Liver (tissue), 9 donors: ENCODE data around the gene NGFR. TPM values are rescaled to one million over a fixed set of nuclear protein-coding genes. Genes with fewer than 3 reads are reported as not detected.

ENCODE experiments used
- DNase-seq: peaks from one replicate; pipeline ENCODE4 v3.0.0-alpha.2; 2017; ENCODE audit warnings: low spot score
- H3K27ac ChIP-seq, 2 donors: one replicate each; pipeline ENCODE4 v1.7.0; 2013; ENCODE audit warnings: inconsistent platforms in 2 of 2, low read length in 2 of 2, control low read depth in 1 of 2, low read depth in 1 of 2, mild to moderate bottlenecking in 1 of 2
- H3K27me3 ChIP-seq, 4 donors: one replicate each; pipeline versions ENCODE4 v1.6.1 to v1.7.0; 2013; ENCODE audit warnings: low read length in 3 of 4, inconsistent platforms in 1 of 4, mild to moderate bottlenecking in 1 of 4, moderate library complexity in 1 of 4; ENCODE audit not compliant: control insufficient read depth in 4 of 4, insufficient read depth in 4 of 4
- H3K36me3 ChIP-seq, 4 donors: one replicate each; pipeline versions ENCODE4 v1.6.1 to v1.7.0; 2013; ENCODE audit warnings: low read length in 3 of 4, mild to moderate bottlenecking in 3 of 4, low read depth in 1 of 4, moderate library complexity in 1 of 4; ENCODE audit not compliant: control insufficient read depth in 4 of 4, insufficient read depth in 3 of 4
- H3K4me1 ChIP-seq, 4 donors: one replicate each; pipeline versions ENCODE4 v1.6.1 to v1.7.0; 2013; ENCODE audit warnings: low read length in 3 of 4, mild to moderate bottlenecking in 3 of 4, moderate library complexity in 1 of 4; ENCODE audit not compliant: control insufficient read depth in 4 of 4, insufficient read depth in 4 of 4
- H3K4me3 ChIP-seq, 3 donors: one replicate each; pipeline versions ENCODE4 v1.6.1 to v1.7.0; 2013; ENCODE audit warnings: low read length in 3 of 3, control low read depth in 1 of 3, low read depth in 1 of 3, mild to moderate bottlenecking in 1 of 3
- H3K9ac ChIP-seq, 2 donors: one replicate each; pipeline ENCODE4 v1.7.0; 2013; ENCODE audit warnings: low read length in 2 of 2, mild to moderate bottlenecking in 2 of 2, moderate library complexity in 2 of 2, control low read depth in 1 of 2, low read depth in 1 of 2
- H3K9me3 ChIP-seq, 4 donors: one replicate each; pipeline versions ENCODE4 v1.6.1 to v1.7.0; 2013; ENCODE audit warnings: low read length in 3 of 4; ENCODE audit not compliant: control insufficient read depth in 4 of 4
- EGR1 ChIP-seq, 2 donors: IDR thresholded peaks; 2 replicates each; pipeline ENCODE4 v1.6.1; 2016 to 2018; ENCODE audit warnings: antibody characterized with exemption in 2 of 2, low read depth in 2 of 2
- FOXA1 ChIP-seq: IDR thresholded peaks from 2 replicates; pipeline ENCODE4 v1.6.1; 2016; ENCODE audit warnings: antibody characterized with exemption
- FOXA2 ChIP-seq: IDR thresholded peaks from 2 replicates; pipeline ENCODE4 v1.6.1; 2016; ENCODE audit warnings: antibody characterized with exemption
- GABPA ChIP-seq, 2 donors: IDR thresholded peaks in 1 of 2; conservative IDR thresholded peaks in 1 of 2; 2 replicates each; pipeline ENCODE4 v1.6.1; 2016; ENCODE audit warnings: antibody characterized with exemption in 2 of 2, mild to moderate bottlenecking in 1 of 2, moderate library complexity in 1 of 2
- HNF4A ChIP-seq, 2 donors: conservative IDR thresholded peaks; 2 replicates each; pipeline ENCODE4 v1.6.1; 2016; ENCODE audit warnings: antibody characterized with exemption in 2 of 2, mild to moderate bottlenecking in 2 of 2
- HNF4G ChIP-seq: IDR thresholded peaks from 2 replicates; pipeline ENCODE4 v1.6.1; 2016; ENCODE audit warnings: antibody characterized with exemption
- JUND ChIP-seq, 2 donors: IDR thresholded peaks; 2 replicates each; pipeline ENCODE4 v1.6.1; 2016; ENCODE audit warnings: antibody characterized with exemption in 2 of 2
- NR2F2 ChIP-seq: IDR thresholded peaks from 2 replicates; pipeline ENCODE4 v1.6.1; 2016; ENCODE audit warnings: antibody characterized with exemption
- RAD21 ChIP-seq, 2 donors: IDR thresholded peaks; 2 replicates each; pipeline ENCODE4 v1.6.1; 2016; ENCODE audit warnings: antibody characterized with exemption in 2 of 2, mild to moderate bottlenecking in 2 of 2
- SP1 ChIP-seq: IDR thresholded peaks from 2 replicates; pipeline ENCODE4 v1.6.1; 2018; ENCODE audit warnings: antibody characterized with exemption, mild to moderate bottlenecking
- TAF1 ChIP-seq: conservative IDR thresholded peaks from 2 replicates; pipeline ENCODE4 v1.6.1; 2016; ENCODE audit warnings: antibody characterized with exemption, mild to moderate bottlenecking
- YY1 ChIP-seq: IDR thresholded peaks from 2 replicates; pipeline ENCODE4 v1.6.1; 2016; ENCODE audit warnings: antibody characterized with exemption, mild to moderate bottlenecking
- WGBS: extraction: QIAGEN DNeasy Blood & Tissue Kit; methylation state at CpG from one replicate; pipeline ENCODE4 v1.1.7; 2013; 5-methylcytosine and 5-hydroxymethylcytosine counted together
- polyA plus RNA-seq, 2 donors: library from polyadenylated mRNA; stranded (reverse) in 1 of 2; unstranded in 1 of 2; fragments of 200-250 nt in 1 of 2; fragments of >200 nt in 1 of 2; fragmentation: Nextera tagmentation in 1 of 2; extraction: Ambion mirVana in 1 of 2; gene quantifications; one replicate each; pipeline versions ENCODE4 v1.2.1 to v1.2.3, GENCODE V29; 2013 to 2015
- total RNA-seq, 2 donors: library from RNA; depleted of rRNA; stranded (reverse); fragments of >200 nt; gene quantifications; one replicate each; pipeline ENCODE4 v1.2.3, GENCODE V29; 2014
- TF ChIP-seq, protein P1 (sequence below): IDR thresholded peaks from 2 replicates; pipeline ENCODE4 v1.6.1; 2016; ENCODE audit warnings: antibody characterized with exemption, mild to moderate bottlenecking
- TF ChIP-seq, protein P2 (sequence below): IDR thresholded peaks from 2 replicates; pipeline ENCODE4 v1.6.1; 2016; ENCODE audit warnings: antibody characterized with exemption
- TF ChIP-seq, protein P3 (sequence below): IDR thresholded peaks from 2 replicates; pipeline ENCODE4 v1.6.1; 2016; ENCODE audit warnings: antibody characterized with exemption
- TF ChIP-seq, protein P4 (sequence below): IDR thresholded peaks from 2 replicates; pipeline ENCODE4 v1.6.1; 2016; ENCODE audit warnings: antibody characterized with exemption
- donor health status: healthy.
- donor health status: healthy.
- donor health status: healthy.
- donor health status: healthy.
- donor health status: healthy.

NGFR gene
- total and polyA plus RNA-seq, 4 donors, result 6.9 to 11.0 (median 10.5) TPM

DNA sequence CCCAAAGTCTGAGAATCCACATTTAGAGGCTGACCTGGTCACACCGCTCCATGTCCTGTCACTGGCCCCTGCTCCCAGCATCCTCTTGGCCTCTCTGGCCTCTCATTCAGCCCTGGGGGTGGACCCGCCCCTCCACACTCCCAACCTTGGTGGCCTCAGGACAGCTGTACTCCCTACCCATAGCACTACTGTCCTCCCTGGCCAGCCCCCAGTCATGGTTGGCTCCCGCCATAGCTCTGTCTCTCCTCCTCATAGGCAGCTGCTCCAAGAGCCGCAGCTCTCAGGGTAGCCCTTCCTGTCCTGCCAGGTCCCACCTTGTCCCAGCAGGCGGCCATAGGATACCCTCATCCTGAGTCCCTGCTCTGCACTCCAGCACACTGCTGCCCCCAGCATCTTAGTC, 42.4 kb upstream of the NGFR start:
- Histone ChIP-seq H3K36me3 (no peaks in the 10 kb centered on the region), H3K4me3 (no peak overlapping the region), H3K27me3 (peaks cover 0 to 13% (median 0%) of the 10 kb centered on the region in 4 donors), H3K27ac (no peak overlapping the region), H3K9me3 (no peaks in the 10 kb centered on the region), H3K9ac (no peak overlapping the region), H3K4me1 (no peaks in the 10 kb centered on the region)
- no peak for TF ChIP-seq EGR1 (IDR thresholded peaks at IDR 0.05; ENCODE audit: low read depth in 2 of 2)
- TF ChIP-seq, protein P1, sequence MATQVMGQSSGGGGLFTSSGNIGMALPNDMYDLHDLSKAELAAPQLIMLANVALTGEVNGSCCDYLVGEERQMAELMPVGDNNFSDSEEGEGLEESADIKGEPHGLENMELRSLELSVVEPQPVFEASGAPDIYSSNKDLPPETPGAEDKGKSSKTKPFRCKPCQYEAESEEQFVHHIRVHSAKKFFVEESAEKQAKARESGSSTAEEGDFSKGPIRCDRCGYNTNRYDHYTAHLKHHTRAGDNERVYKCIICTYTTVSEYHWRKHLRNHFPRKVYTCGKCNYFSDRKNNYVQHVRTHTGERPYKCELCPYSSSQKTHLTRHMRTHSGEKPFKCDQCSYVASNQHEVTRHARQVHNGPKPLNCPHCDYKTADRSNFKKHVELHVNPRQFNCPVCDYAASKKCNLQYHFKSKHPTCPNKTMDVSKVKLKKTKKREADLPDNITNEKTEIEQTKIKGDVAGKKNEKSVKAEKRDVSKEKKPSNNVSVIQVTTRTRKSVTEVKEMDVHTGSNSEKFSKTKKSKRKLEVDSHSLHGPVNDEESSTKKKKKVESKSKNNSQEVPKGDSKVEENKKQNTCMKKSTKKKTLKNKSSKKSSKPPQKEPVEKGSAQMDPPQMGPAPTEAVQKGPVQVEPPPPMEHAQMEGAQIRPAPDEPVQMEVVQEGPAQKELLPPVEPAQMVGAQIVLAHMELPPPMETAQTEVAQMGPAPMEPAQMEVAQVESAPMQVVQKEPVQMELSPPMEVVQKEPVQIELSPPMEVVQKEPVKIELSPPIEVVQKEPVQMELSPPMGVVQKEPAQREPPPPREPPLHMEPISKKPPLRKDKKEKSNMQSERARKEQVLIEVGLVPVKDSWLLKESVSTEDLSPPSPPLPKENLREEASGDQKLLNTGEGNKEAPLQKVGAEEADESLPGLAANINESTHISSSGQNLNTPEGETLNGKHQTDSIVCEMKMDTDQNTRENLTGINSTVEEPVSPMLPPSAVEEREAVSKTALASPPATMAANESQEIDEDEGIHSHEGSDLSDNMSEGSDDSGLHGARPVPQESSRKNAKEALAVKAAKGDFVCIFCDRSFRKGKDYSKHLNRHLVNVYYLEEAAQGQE, result no peak
- TF ChIP-seq, protein P2, sequence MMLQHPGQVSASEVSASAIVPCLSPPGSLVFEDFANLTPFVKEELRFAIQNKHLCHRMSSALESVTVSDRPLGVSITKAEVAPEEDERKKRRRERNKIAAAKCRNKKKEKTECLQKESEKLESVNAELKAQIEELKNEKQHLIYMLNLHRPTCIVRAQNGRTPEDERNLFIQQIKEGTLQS, result no peak
- 89% methylated on average over 5 of the region's 5 CpGs for WGBS
- no peak for DNase-seq

DNA sequence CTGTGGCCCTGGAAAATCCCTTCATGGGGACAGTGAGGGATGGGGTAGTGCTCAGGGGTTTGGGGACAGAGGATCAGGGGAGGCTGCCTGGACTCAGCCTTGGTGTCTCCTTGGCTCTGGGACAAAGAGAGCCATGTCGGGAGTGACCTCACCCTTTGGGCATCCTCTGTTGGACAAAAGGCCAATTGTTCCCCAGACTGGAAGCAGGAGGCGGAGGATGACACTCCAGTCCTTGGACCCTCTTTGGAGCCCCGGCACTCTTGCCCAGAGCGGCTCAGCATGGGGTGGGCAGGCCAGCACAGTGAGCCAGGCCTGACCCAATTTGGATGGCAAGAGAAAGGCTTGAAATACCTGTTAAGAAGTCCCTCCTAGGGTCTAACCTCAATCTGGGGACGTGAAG, 41.0 kb upstream of the NGFR start:
- Histone ChIP-seq H3K27me3 (peaks cover 0 to 15% (median 0%) of the 10 kb centered on the region in 4 donors), H3K27ac (no peak overlapping the region), H3K9me3 (no peaks in the 10 kb centered on the region), H3K9ac (no peak overlapping the region), H3K4me1 (no peaks in the 10 kb centered on the region), H3K4me3 (no peak overlapping the region), H3K36me3 (no peaks in the 10 kb centered on the region)
- WGBS, result 76% methylated on average over 5 of the region's 5 CpGs
- DNase-seq, result no peak
- TF ChIP-seq FOXA1 (no peak), SP1 (no peak), GABPA (IDR thresholded peaks at IDR 0.05 in 1 of 2, conservative IDR thresholded peaks at IDR 0.05 in 1 of 2) (no peak), HNF4G (no peak), EGR1 (IDR thresholded peaks at IDR 0.05; ENCODE audit: low read depth in 2 of 2) (no peak), YY1 (no peak), JUND (IDR thresholded peaks at IDR 0.05) (no peak), TAF1 (no peak), HNF4A (conservative IDR thresholded peaks at IDR 0.05) (no peak), NR2F2 (no peak), RAD21 (IDR thresholded peaks at IDR 0.05) (no peak), FOXA2 (no peak)
- TF ChIP-seq, protein P2, result no peak
- TF ChIP-seq, protein P3, sequence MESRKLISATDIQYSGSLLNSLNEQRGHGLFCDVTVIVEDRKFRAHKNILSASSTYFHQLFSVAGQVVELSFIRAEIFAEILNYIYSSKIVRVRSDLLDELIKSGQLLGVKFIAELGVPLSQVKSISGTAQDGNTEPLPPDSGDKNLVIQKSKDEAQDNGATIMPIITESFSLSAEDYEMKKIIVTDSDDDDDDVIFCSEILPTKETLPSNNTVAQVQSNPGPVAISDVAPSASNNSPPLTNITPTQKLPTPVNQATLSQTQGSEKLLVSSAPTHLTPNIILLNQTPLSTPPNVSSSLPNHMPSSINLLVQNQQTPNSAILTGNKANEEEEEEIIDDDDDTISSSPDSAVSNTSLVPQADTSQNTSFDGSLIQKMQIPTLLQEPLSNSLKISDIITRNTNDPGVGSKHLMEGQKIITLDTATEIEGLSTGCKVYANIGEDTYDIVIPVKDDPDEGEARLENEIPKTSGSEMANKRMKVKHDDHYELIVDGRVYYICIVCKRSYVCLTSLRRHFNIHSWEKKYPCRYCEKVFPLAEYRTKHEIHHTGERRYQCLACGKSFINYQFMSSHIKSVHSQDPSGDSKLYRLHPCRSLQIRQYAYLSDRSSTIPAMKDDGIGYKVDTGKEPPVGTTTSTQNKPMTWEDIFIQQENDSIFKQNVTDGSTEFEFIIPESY, result no peak
- TF ChIP-seq, protein P4, sequence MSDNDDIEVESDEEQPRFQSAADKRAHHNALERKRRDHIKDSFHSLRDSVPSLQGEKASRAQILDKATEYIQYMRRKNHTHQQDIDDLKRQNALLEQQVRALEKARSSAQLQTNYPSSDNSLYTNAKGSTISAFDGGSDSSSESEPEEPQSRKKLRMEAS, result no peak
- TF ChIP-seq, protein P1, result no peak
